ENCODE data around the gene PIPOX.

- TF ChIP-seq EP300 (IDR thresholded peaks at IDR 0.05) (no peak), CTCF (IDR thresholded peaks at IDR 0.05) (no peak)
Measured at GRCh38 chr17:29066606-29067005, 23.7 kb downstream of the PIPOX start.

Data from sigmoid colon (tissue), 4 donors.